Measurements from ENCODE around the gene SORCS1.

GRCh38 chr10:106637873-106638272, 526.6 kb downstream of the SORCS1 start:
- no peak for TF ChIP-seq CTCF (IDR thresholded peaks at IDR 0.05)
- no peak for TF ChIP-seq POLR2A (IDR thresholded peaks at IDR 0.05)

Data from right lobe of liver (tissue), 4 donors.